ENCODE measurements around the gene MAFG. TPM values are rescaled to one million over a fixed set of nuclear protein-coding genes. Genes with fewer than 3 reads are reported as not detected.

MAFG gene
- total and polyA plus RNA-seq, 9 of the 15 experiments (the other 6 are each of a cell fraction or from before 2014, with no cell fraction given) = 1.1 to 58.1 (median 24.9) TPM

GRCh38 chr17:81923302-81924260 lies 4.0 kb downstream of the MAFG start (continued):
- 0 out of 2 replicates have a peak, but pooled peaks have one; percentile 49 for TF ChIP-seq RREB1 (CRISPR knock-in tag; IDR thresholded peaks at IDR 0.05)
- no peak for TF ChIP-seq ZNF140 (CRISPR knock-in tag; IDR thresholded peaks at IDR 0.05)
- no peak for TF ChIP-seq IRF9 (tag; IDR thresholded peaks at IDR 0.05)
- peak; percentile 26; the same call in 1 of the 2 replicates for TF ChIP-seq SP1 (CRISPR knock-in tag; IDR thresholded peaks at IDR 0.05)
- TF ChIP-seq MYNN (IDR thresholded peaks at IDR 0.05) = peak; percentile 67
- no peak for TF ChIP-seq MYNN (CRISPR knock-in tag; IDR thresholded peaks at IDR 0.05)
- TF ChIP-seq AFF4 (CRISPR knock-in tag; IDR thresholded peaks at IDR 0.05) = peak; percentile 33; the same call in 1 of the 2 replicates
- peak; percentile 80; the same call in 1 of the 2 replicates for TF ChIP-seq CEBPB (tag; IDR thresholded peaks at IDR 0.05)
- no peak for TF ChIP-seq ZNF224 (CRISPR knock-in tag; IDR thresholded peaks at IDR 0.05)
- TF ChIP-seq CBFA2T3 (IDR thresholded peaks at IDR 0.05) = peak; percentile 50
- TF ChIP-seq BCOR (IDR thresholded peaks at IDR 0.05) = no peak
- TF ChIP-seq MBD1 (CRISPR knock-in tag; IDR thresholded peaks at IDR 0.05) = no peak
- TF ChIP-seq ZBTB12 (CRISPR knock-in tag; IDR thresholded peaks at IDR 0.05) = 0 out of 2 replicates have a peak, but pooled peaks have one; percentile 18
